ENCODE data around the gene MBD4.

DNA sequence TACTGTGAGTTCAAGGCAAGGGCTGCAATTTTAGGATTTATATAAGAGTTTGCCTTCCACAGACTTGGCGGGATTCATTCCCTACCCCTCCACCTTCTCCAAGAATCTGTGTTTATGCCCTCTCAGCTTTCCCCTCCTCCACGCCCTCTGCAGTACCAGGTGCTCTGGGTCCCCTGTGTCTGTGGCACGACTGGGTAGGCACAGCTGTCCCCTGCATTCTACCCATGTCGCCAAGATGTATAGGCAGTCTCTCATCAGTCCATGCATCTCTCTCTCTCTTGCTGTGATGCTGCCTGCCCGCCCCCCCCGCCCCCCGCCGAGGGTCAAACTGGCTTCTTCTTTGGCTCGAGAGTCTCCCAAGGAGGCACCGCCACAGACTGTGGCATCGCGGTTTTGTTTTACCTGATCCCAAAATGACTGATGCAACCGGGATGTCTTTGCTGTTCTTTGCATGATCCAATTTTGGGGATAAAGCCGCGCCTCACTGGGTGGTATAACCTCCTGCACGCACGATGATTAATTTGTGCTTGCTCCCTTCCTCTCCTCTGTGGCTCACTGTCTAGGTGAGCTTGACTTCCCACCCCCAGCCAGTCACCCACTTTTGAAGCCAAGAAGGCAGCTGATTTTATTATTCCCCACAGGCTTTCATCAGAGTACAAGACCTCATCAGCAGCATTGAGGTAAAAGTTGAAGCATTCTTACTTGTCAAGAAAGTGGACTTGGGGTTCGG, 55.0 kb downstream of the MBD4 start:
- TF ChIP-seq, protein P1, sequence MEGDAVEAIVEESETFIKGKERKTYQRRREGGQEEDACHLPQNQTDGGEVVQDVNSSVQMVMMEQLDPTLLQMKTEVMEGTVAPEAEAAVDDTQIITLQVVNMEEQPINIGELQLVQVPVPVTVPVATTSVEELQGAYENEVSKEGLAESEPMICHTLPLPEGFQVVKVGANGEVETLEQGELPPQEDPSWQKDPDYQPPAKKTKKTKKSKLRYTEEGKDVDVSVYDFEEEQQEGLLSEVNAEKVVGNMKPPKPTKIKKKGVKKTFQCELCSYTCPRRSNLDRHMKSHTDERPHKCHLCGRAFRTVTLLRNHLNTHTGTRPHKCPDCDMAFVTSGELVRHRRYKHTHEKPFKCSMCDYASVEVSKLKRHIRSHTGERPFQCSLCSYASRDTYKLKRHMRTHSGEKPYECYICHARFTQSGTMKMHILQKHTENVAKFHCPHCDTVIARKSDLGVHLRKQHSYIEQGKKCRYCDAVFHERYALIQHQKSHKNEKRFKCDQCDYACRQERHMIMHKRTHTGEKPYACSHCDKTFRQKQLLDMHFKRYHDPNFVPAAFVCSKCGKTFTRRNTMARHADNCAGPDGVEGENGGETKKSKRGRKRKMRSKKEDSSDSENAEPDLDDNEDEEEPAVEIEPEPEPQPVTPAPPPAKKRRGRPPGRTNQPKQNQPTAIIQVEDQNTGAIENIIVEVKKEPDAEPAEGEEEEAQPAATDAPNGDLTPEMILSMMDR (IDR thresholded peaks at IDR 0.05) = no peak
- no peak for TF ChIP-seq EZH2 (IDR thresholded peaks at IDR 0.05; ENCODE audit: borderline replicate concordance, insufficient read depth, low read depth, low read length, poor library complexity, severe bottlenecking)
